GM12872 (cell line): ENCODE measurements around the gene ZNF444.

Source experiments
- CTCF ChIP-seq: IDR thresholded peaks from 3 replicates; pipeline ENCODE4 v1.5.1; 2011; ENCODE audit warnings: low read depth, mild to moderate bottlenecking, low read length, moderate library complexity; ENCODE audit not compliant: insufficient read depth

Gene ZNF444

GRCh38 chr19:56110515-56111448 is 30.3 kb upstream of the ZNF444 start:
- no peak for TF ChIP-seq CTCF

- TF ChIP-seq CTCF = no peak
Measured at GRCh38 chr19:56111601-56112312, 29.3 kb upstream of the ZNF444 start.

GRCh38 chr19:56112313-56112709 is 28.8 kb upstream of the ZNF444 start:
- no peak for TF ChIP-seq CTCF

GRCh38 chr19:56113074-56113632 is 27.9 kb upstream of the ZNF444 start:
- no peak for TF ChIP-seq CTCF

DNA sequence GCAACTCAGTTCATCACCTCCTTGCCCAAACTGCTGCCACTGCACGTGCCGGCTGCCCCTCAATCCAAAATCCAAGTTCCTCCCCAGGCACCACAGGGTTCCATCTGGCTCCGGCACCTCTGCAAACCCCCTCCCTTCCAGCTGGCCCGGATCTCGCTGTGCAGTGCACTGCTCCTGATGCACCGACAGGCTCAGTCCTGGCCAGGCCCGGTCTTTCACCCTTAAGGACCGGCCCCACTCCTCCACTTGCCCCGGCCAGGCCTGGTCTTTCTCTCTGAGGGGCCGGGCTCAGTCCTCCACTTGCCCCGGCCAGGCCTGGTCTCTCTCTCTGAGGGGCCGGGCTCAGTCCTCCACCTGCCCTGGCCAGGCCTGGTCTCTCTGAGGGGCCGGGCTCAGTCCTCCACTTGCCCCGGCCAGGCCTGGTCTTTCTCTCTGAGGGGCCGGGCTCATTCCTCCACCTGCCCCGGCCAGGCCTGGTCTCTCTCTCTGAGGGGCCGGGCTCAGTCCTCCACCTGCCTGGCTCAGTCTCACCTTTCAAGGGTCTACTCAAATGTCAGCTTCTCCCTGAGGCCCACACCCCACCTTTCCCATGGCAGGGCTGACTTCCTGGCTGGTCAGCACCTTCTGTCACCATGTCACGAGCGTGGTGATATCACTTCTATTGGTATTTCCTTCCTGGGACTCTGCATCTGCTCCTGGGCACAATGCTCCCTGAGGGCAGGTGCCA is 26.9 kb upstream of the ZNF444 start:
- TF ChIP-seq CTCF = no peak

DNA sequence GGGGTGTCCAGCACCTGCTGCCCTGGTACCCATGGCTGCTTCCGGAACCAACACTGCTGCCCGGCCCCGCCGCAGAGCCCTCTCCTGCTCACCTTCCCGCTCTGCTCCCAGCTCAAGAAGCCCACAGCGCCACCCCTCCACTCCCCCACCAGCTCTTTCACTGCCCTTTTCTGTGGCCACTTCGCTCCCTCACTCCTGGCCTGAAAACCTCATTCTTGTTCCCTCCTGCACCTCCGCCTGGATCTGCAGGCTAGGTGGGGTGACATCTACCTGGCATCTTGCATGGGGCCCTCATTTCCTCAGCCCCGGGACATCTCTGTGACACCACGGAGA is 26.3 kb upstream of the ZNF444 start:
- no peak for TF ChIP-seq CTCF

DNA sequence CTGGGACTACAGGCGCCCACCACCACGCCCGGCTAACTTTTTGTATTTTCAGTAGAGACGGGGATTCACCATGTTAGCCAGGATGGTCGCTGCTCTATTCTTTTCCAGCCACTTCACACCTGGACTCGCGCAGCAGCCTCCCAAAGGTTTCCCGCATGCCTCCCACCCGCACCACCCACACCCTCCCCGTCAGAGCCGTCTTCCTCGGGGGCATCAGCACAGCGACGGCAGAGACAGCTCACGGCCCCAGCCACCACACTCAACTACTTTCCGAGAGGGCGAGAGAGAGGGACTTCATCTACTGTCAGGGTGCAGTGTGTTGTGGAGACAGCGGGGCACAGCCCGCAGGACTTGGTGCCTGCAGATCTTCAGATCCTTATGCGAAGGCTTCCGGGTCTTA is 25.6 kb upstream of the ZNF444 start:
- no peak for TF ChIP-seq CTCF
